HG03108 (cell line): ENCODE results near the gene TWSG1.
A peak's percentile ranks its signal among the peaks of the same experiment; 100 is the strongest.

ENCODE experiments used
- ATAC-seq: cut with Tn5 transposase; IDR thresholded peaks from one replicate; pipeline ENCODE4 v1.9.1; 2021; ENCODE audit warnings: moderate library complexity; ENCODE audit not compliant: unreplicated experiment

Gene TWSG1

DNA sequence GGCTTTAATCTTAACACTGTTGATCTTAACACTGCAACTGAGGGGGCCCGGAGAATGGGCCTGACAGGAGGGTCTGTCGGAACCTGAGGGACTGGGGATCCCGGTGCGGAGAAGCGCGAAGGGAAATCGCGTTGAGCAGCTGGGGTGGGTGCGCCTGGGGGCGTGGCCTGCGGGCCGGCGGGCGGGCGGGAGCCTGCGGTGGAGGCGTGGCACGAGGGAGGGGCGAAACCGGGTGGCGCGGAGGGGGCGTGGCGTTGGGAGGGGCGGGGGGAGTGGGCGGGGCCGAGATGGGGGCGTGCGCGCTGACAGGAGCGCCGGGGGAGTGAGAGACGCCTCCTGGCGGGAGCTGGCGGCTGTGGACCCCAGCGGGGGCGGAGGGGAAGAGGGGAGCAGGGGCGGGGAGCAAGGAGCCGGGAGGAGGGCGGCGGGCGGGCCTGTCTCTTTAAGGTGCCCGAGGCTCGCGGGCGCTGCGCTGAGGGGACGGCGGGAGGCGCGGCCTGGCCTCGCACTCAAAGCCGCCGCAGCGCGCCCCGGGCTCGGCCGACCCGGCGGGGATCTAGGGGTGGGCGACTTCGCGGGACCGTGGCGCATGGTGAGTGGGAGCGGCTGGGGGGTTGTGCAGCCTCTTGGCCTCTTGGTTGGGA is at the start of gene TWSG1:
Gene TWSG1 (plus strand): TSS at position 445 of the 644 bp plus-strand sequence. CDS start 2,457 bp downstream, outside the sequence.
- ATAC-seq, result peak; percentile 78

DNA sequence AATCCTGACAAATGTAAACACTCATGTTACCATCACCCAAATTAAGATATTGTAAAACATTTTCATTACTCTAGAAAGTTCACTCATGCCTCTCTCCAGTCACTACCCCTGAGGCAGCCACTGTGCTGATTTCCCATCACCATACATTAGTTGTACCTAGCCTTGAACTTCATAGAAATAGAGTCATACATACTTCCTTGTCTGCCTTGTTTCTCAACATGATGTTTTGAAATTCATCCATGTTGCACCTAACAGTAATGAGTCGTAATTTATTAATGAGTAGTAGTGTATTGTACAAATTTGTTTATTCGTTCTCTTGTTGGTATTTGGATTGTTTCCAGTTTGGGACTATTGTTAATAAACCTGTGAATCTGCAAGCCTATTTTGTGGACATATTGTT is 49.0 kb upstream of the TWSG1 start:
- no peak for ATAC-seq

DNA sequence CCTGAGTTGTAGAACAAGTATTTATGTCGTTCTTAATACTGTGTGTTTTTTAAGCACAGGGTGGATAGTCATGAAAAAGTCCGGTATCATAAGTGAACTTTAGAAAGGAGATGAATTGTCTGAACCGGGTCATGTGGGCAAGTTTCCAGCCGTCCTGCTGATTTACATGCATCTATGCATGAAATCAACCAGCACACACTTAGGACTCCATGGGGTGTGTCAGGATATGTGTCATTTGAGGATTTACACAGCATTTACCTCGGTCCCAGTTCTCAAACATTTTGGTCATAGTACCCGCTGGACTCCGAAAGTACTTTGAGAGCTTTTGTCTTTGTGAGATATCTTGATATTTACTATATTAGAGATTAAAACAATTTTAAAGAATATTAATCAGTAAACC is 47.5 kb upstream of the TWSG1 start:
- ATAC-seq, result no peak

DNA sequence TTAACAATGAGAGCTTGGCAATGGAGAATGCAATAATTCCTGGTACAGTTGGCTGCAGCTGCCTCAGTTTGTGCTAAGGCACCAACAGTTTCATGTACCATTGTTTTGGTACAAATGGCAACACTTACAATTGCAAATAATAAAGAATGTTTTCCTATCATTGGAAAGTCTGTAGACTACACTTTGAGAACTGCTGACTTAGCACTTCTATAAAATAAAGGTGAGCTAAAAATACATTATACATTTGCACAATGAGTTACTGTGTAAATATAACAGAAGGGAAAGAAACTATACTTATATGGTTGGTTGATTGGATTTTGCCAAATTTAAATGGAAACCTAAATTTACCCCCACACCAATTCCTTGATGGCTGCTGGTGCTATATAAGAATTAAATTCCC is 44.9 kb upstream of the TWSG1 start:
- no peak for ATAC-seq

DNA sequence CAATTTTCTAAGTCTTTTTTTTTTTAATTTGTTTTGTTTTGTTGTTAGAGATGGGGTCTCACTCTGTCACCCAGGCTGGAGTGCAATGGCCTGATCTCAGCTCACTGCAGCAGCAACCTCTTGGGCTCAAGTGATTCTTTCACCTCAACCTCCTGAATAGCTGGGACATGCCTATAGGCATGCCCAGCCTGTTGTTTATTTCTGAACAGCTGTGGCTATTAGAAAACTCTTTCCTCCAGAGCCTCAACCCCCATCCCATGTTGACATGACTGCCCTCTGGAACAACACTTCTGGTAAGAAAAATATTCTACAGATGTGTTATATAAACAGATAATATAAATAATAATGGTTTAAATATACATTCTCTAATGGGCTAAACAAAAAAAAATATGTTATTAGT is 44.4 kb upstream of the TWSG1 start:
- no peak for ATAC-seq

DNA sequence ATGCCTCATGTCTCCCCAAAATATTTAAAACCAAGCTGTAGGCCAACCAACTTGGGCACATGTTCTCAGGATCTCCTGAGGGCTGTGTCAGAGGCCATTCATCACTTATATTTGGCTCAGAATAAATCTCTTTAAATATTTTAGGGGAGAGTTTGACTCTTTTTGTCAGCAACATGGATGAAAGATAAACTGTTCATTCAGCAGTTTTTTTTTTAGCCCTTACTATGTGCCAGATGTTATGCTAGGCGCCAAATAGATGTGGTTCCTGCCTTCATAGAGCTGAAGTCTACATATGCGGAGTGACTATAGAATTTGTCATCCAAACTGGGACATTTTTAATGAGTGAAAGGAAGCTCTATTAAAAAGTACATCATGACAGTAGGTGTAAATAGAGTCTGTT is 42.5 kb upstream of the TWSG1 start:
- no peak for ATAC-seq

DNA sequence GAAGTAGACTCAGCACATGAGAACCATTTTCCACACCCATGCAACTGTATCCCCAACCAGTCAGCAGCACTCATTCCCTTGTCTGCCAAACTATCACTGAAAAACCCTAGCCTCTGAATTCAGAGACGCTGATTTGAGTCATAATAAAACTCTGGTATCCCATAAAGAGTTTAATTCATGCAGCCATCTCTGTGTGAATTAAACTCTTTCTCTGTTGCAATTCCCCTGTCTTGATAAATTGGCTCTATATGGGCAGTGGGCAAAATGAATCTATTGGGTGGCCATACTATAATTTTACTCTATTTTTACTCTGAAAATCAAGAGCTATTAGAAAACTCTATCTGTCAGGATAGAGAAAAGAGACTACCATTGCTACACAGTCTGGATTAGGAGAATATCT is 40.6 kb upstream of the TWSG1 start:
- no peak for ATAC-seq

DNA sequence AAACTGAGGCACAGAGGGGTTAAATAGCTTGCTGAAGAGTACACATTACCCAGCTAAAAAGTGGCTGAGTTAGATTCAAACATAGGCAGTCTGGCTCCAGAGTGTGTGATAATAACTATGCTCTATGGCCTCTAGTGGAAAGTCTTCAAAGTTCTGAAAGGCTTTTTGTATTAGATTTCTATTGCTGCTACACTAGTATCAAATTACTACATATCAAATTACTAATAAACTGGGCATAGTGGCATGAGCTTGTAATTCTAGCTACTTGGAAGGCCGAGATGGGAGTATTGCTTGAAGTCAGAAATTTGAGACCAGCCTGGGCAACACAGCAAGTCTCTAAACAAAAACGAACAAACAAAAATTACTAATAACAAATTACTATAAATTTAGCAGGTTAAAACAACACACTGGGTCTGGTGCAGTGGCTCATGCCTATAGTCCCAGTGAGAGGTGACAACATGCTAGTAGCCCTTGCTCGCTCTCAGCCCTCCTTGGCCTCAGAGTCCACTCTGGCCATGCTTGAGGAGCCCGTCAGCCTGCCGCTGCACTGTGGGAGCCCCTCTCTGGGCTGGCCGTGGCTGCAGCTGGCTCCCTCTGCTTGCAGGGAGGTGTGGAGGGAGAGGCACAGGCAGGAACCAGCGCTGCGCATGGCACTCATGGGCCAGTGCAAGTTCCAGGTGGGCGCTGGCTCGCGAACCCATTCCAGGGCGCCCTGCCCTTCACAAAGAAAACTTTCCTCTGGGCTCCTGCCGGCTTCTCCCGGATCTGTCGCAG is 38.2 kb upstream of the TWSG1 start:
- ATAC-seq, result no peak

DNA sequence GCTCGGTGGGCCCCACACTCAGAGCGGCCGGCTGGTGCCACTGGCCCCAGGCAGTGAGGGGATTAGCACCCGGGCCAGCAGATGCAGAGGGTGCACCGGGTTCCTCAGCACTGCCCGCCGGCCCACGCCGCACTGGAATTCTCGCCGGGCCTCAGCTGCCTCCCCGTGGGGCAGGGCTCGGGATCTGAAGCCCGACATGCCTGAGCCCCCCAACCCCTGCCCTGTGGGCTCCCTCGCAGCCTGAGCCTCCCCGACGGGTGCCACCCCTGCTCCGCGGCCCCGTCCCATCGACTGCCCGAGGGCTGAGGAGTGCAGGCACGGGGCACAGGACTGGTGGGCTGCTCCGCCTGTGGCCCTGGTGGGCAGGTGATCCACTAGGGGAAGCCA is 37.6 kb upstream of the TWSG1 start:
- no peak for ATAC-seq

DNA sequence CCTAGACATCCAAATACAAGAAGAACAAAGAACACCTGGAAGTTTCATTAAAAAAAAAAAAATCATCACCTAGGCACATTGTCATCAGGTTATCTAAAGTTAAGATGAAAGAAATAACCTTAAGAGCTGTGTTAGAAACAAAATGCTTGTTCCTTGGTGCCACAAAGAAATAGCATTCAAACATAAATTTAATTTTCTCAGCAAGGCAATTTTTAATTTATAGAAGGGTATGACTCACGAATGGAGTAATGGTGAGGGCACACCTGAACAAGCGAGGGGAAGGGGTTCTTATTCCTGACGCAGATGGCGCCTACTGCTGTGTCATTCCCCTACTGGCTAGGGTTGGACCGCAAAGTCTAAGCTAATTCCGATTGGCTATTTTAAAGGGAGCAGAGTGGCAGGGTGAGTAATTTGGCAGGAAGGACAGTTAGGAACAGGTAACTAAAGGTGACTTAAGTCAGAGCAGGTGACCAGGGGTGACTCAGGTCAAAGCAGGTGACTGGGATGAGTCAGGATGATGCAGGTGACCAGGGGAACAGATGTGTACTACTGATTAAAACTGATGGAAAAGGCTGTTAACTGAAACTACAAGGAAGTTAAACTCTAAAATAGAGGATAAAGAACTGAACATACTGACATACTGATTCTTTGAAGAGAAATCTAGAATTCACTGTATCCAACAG is 30.0 kb upstream of the TWSG1 start:
- ATAC-seq, result no peak

DNA sequence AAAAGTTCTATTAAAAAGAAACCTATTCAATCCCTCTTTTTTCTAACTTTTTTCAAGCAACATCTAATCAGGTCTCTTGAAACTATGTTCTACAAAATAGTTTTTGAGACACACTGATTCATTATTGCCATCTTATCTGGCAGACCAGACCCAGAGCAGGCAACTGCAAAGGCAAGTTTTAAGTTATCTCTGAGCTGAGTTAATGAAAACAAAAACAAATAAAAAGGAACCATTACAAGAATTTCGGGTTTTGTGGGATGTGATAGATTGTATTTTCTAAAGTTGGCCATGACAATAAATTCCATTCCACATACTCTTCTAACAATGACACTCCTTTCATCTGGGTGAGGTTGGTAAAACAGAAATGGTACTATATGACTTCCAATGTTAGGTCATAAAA is 15.2 kb upstream of the TWSG1 start:
- no peak for ATAC-seq

DNA sequence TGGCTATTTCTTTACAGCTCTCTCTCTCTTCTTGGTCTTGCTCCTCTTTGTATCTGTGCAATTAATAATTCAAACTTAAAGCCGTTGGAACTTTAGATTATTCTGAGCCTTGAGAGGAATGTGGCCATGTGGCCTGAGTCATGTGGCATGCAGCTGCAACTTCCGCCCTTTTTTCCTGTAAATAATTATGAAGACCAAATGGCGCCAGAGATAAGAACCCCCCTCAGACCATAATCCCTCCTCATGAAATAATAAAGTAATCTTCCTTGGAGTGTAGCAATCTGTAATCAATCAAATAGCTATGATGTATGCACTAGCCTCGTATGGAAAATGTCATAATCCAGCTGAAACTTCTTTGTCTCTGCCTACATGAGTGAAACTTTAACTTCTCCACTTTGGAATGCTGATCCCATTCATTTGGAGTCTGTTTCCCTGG is 13.5 kb upstream of the TWSG1 start:
- no peak for ATAC-seq

DNA sequence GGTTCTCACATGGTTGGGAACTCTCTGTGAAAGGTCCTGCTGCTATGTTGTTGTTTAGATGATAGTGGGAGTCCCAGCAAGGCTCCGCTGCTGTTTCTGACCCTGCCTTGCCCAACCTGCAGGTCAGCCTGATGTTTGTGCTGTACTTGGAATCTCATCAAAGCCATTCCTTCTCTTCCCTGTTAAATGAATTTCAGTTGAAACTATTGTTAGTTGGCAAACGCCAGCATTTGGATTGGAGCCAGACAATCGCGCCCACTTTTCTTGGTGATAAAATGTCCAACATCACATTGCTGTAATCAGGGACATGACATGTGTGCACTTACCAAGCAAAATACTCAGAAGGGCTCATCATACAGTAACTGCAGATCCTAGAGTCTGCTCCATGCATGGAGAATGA is 12.8 kb upstream of the TWSG1 start:
- ATAC-seq, result no peak

DNA sequence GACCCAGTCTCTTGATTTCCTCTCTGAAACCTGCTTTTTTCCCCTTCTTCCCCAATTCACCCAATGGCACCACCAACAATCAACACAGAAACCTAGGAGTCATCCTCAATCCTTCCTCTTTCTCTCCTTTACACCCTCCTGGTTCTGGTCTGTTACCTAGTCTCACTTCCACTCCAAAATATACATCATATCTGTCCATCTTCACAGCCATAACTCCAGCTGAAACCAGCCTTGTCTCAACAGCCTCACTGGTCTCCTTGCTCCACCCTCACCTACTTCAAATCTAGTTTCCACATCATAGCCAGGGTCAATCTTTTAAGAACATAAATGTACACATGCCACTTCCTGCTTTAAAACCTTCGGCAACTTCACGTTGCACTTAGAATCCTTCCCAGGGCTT is 11.8 kb upstream of the TWSG1 start:
- no peak for ATAC-seq

DNA sequence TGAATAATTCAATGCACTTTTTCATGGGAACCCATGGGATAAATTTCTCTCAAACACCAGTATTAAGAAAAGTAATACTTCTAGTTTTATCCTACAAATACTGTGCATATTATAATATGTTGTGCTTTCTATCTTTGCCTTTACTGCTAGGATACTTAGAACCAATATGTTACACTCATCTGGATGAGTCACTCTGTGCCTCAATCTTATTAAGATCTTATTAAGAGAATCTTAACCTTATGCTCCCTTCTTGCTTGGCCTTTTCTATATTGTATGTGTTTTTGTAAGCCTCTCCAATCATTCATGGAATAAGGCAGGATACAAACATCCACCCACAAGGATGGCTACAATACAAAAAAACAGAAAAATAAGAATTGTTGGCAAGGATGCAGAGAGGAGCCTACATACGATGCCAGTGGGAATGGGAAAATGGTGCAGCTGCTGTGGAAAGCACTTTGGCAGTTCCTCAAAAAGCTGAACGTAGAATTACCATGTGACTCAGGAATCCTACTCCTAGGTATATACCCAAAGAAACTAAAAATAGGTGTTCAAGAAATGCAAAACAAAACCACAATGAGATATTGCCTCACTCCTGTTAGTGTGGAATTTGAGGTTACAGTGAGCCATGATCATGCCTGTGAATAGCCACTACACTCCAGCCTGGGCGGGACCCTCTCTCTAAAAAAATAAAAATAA is 10.7 kb upstream of the TWSG1 start:
- ATAC-seq, result no peak

DNA sequence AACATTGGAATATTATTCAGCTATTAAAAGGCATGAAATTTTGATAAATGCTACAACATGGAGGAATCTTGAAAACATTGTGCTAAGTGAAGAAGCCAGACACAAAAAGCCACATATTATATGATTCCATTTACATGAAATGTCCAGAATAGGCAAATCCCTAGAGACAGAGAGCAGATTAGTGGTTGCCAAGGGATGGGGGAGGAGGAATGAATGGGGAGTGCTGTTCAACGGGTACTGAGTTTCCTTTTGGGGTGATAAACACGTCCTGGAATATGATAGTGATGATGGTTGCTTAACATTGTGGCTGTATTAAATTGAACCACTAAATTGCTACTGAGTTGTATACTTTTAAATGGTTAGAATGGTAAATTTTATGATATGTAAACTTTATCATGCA is 8.9 kb upstream of the TWSG1 start:
- ATAC-seq, result no peak

DNA sequence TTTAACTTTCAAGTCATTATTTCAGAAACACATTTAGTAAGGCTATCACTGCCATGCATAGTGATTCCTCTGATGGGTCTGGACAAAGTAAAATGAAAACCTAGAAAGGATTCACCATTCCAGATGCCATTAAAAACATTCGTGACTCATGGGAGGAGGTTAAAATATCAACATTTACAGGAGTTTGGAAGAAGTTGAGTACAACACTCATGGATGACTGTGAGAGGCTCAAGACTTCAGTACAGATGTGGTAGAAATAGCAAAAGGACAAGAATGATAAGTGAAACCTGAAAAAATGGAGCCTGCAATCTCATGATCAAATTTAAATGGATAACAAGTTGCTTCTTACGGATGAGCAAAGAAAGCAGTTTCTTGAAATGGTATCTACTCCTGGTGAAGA is 5.8 kb upstream of the TWSG1 start:
- no peak for ATAC-seq

DNA sequence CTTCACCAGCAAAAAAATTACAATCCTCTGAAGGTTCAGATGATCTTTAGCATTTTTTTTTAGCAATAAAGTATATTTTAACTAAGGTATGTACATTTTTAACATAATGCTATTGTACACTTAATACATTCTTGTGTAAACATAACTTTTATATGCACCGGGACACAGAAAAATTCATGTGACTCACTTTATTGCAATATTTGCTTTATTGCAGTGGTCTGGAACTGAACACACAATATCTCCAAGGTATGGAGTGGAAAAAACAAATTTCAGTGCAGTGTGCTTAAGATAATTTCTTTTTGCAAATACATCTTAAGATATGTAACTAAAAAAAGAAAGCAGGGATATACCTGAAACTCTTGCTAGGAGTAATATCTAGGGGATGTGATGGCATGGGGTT is 5.1 kb upstream of the TWSG1 start:
- ATAC-seq, result no peak

DNA sequence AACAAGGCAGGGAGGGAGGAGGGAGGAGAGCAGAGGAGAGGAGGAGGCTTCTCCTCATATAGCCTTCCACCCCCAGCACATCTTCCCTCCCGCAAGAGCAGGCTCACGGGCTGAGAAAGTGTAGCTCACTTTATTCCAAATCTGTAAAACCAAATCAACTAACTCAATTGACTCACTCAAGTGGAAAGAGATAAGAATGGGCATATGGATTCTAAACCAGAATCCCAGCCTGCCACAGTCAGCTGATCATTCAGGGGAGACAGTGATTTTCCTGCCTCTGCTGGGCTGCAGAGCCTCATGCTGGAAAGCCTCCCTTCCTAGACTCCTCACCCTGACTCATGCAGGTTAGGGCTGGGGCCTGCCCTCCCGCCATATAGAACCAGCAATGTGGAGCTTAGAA is 4.2 kb upstream of the TWSG1 start:
- ATAC-seq, result no peak

DNA sequence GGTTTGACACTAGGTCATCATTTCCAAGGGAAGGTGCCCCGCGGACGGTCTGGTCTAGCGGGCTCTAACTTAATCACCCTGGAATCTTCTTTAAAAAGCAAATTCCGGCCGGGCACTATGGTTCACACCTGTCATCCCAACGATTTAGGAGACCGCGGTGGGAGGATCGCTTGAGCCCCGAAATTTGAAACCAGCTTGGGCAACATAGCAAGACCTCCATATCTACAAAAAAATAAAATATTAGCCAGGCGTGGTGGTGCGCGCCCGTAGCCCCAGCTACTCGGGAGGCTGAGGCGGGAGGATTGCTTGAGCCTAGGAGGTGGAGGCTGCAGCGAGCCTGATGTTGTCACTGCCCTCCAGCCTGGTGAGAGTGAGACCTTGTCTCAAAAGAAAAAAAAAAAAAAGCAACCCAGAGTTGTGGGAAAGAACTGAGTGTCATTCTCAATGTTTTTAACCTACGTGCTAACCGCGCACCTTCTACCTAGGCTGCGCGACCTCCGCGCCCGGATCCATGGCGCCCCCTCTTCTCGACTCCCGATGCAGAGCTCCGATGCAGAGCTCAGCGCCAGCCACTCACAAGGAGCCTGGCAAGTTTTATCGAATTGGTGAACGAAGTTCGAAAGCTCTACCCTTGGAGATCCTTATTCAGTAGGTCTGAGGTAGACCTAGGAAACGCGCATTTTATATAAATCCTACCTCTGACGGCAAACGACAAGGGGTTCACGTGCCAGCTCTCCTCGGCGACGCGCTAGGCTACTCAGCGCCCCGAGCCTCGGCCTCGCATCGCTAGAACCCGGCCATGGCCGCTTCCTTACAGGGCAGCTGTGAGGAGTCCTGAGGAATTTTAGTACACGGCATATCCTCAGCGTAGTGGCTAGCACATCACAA is 888 bp upstream of the TWSG1 start:
- peak; percentile 20 for ATAC-seq
